ENCODE measurements around the gene MGAT4B.

- TF ChIP-seq EZH2 (IDR thresholded peaks at IDR 0.05; ENCODE audit: borderline replicate concordance) = no peak
- no peak for TF ChIP-seq CTCF (IDR thresholded peaks at IDR 0.05; ENCODE audit: poor library complexity)
- no peak for TF ChIP-seq EZH2phosphoT487 (IDR thresholded peaks at IDR 0.05; ENCODE audit: low read depth, severe bottlenecking, unreplicated experiment)
Observed at GRCh38 chr5:179823937-179824744, 17.5 kb upstream of the MGAT4B start.

All from hepatocyte (in vitro differentiated cells).